Measurements from ENCODE around the gene NMNAT2. TPM values are rescaled to one million over a fixed set of nuclear protein-coding genes. Genes with fewer than 3 reads are reported as not detected.

NMNAT2 gene
- total and polyA plus RNA-seq, 2 of the 13 experiments (the other 11 are each of a cell fraction or from before 2014, with no cell fraction given) = not detected

DNA sequence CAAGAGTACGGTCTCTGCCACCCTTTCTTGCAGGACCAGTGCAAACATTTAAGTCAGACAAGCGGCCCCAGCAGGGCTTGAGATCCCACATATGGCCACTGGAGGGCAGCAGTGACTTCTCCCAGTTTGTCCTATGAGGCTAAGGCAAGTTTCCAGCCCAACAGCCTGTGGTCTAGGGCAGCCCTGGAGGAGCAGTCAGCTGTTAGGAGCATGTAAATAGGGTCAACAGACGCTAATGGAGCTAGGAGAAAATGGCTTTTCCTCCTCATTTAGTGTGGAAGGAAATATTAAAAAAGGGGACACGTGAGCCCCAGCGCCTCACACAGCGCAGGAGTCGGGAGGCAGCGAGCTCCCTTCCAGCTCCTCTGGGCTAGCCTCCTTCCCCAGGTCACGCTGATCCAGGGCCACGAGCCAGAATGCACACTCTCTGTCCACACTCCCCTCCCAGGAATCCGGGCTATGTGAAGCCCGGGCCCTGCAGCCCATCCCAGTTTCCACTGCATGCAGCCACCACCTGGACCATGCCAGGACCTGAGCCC, 136.6 kb downstream of the NMNAT2 start (continued):
- TF ChIP-seq, protein P1, sequence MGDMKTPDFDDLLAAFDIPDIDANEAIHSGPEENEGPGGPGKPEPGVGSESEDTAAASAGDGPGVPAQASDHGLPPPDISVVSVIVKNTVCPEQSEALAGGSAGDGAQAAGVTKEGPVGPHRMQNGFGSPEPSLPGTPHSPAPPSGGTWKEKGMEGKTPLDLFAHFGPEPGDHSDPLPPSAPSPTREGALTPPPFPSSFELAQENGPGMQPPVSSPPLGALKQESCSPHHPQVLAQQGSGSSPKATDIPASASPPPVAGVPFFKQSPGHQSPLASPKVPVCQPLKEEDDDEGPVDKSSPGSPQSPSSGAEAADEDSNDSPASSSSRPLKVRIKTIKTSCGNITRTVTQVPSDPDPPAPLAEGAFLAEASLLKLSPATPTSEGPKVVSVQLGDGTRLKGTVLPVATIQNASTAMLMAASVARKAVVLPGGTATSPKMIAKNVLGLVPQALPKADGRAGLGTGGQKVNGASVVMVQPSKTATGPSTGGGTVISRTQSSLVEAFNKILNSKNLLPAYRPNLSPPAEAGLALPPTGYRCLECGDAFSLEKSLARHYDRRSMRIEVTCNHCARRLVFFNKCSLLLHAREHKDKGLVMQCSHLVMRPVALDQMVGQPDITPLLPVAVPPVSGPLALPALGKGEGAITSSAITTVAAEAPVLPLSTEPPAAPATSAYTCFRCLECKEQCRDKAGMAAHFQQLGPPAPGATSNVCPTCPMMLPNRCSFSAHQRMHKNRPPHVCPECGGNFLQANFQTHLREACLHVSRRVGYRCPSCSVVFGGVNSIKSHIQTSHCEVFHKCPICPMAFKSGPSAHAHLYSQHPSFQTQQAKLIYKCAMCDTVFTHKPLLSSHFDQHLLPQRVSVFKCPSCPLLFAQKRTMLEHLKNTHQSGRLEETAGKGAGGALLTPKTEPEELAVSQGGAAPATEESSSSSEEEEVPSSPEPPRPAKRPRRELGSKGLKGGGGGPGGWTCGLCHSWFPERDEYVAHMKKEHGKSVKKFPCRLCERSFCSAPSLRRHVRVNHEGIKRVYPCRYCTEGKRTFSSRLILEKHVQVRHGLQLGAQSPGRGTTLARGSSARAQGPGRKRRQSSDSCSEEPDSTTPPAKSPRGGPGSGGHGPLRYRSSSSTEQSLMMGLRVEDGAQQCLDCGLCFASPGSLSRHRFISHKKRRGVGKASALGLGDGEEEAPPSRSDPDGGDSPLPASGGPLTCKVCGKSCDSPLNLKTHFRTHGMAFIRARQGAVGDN (CRISPR knock-in tag; IDR thresholded peaks at IDR 0.05) = peak; percentile 16; the same call in 1 of the 2 replicates
- TF ChIP-seq ZNF557 (CRISPR knock-in tag; IDR thresholded peaks at IDR 0.05) (no peak), ZNF331 (CRISPR knock-in tag; IDR thresholded peaks at IDR 0.05) (no peak), TEAD3 (CRISPR knock-in tag; optimal IDR thresholded peaks at IDR 0.05; ENCODE audit: borderline replicate concordance) (no peak), ZNF749 (CRISPR knock-in tag; IDR thresholded peaks at IDR 0.05; ENCODE audit: borderline replicate concordance) (no peak), NFYB (CRISPR knock-in tag; IDR thresholded peaks at IDR 0.05) (no peak), NFIC (IDR thresholded peaks at IDR 0.05; ENCODE audit: low read length) (no peak), CREB1 (IDR thresholded peaks at IDR 0.05) (no peak), CREB1 (CRISPR knock-in tag; IDR thresholded peaks at IDR 0.05) (no peak), MED13 (CRISPR knock-in tag; IDR thresholded peaks at IDR 0.05) (no peak), NRL (CRISPR knock-in tag; IDR thresholded peaks at IDR 0.05; ENCODE audit: borderline replicate concordance) (no peak), FOXK1 (CRISPR knock-in tag; IDR thresholded peaks at IDR 0.05; ENCODE audit: borderline replicate concordance, low read depth) (no peak), PAWR (CRISPR knock-in tag; IDR thresholded peaks at IDR 0.05; ENCODE audit: borderline replicate concordance) (no peak), ZEB1 (IDR thresholded peaks at IDR 0.05; ENCODE audit: insufficient replicate concordance, low read depth) (no peak), ZNF607 (CRISPR knock-in tag; IDR thresholded peaks at IDR 0.05; ENCODE audit: borderline replicate concordance) (no peak), AKAP8 (CRISPR knock-in tag; IDR thresholded peaks at IDR 0.05) (no peak), ZSCAN30 (CRISPR knock-in tag; IDR thresholded peaks at IDR 0.05) (no peak), CEBPG (CRISPR knock-in tag; IDR thresholded peaks at IDR 0.05) (no peak)
- TF ChIP-seq, protein P2, sequence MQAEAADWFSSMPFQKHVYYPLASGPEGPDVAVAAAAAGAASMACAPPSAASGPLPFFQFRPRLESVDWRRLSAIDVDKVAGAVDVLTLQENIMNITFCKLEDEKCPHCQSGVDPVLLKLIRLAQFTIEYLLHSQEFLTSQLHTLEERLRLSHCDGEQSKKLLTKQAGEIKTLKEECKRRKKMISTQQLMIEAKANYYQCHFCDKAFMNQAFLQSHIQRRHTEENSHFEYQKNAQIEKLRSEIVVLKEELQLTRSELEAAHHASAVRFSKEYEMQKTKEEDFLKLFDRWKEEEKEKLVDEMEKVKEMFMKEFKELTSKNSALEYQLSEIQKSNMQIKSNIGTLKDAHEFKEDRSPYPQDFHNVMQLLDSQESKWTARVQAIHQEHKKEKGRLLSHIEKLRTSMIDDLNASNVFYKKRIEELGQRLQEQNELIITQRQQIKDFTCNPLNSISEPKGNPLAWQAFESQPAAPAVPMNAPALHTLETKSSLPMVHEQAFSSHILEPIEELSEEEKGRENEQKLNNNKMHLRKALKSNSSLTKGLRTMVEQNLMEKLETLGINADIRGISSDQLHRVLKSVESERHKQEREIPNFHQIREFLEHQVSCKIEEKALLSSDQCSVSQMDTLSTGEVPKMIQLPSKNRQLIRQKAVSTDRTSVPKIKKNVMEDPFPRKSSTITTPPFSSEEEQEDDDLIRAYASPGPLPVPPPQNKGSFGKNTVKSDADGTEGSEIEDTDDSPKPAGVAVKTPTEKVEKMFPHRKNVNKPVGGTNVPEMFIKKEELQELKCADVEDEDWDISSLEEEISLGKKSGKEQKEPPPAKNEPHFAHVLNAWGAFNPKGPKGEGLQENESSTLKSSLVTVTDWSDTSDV (CRISPR knock-in tag; IDR thresholded peaks at IDR 0.05) = no peak

Data from HepG2 (cell line).